Myometrial cell (primary cell): ENCODE measurements around the gene CCDC60. TPM values are rescaled to one million over a fixed set of nuclear protein-coding genes. Genes with fewer than 3 reads are reported as not detected.

Experiments used
- total RNA-seq: library from RNA; depleted of rRNA; stranded (reverse); fragments of >200 nt; gene quantifications from 2 replicates; pipeline ENCODE4 v1.2.3, GENCODE V29; 2015

CCDC60 gene
- total RNA-seq, result not detected in 2 replicates

GRCh38 chr12:119334430-119335170 is at the start of gene CCDC60:
Gene CCDC60, plus strand, starts transcription at chr12:119334729. Its CDS starts 448 bp downstream, at chr12:119335177.

Other genes with a start within 250 kb of the CCDC60 start
- 18.7 and 21.4 TPM in 2 replicates for gene HSPB8, start 155.8 kb upstream of the CCDC60 start, total RNA-seq